Retinal pigment epithelial cell (primary cell): ENCODE results near the gene LINGO1.

ENCODE experiments used
- DNase-seq: peaks from one replicate; pipeline ENCODE4 v3.0.0-alpha.2; 2010; ENCODE audit warnings: low read depth
- H3K4me3 ChIP-seq: 2 replicates; pipeline ENCODE4 v1.5.1; 2011; ENCODE audit warnings: mild to moderate bottlenecking, low read length, control low read depth, moderate library complexity
- CTCF ChIP-seq: conservative IDR thresholded peaks from 2 replicates; pipeline ENCODE4 v1.5.1; 2011; ENCODE audit warnings: low read depth, low read length, control low read depth, inconsistent platforms

LINGO1 gene

GRCh38 chr15:77656294-77656693, 23.6 kb upstream of the LINGO1 start:
- TF ChIP-seq CTCF: no peak
- DNase-seq: no peak
- no peak overlapping the region for H3K4me3 ChIP-seq

GRCh38 chr15:77654975-77655374, 22.3 kb upstream of the LINGO1 start:
- no peak for DNase-seq
- peak; percentile 70 for TF ChIP-seq CTCF
- H3K4me3 ChIP-seq: no peak overlapping the region

GRCh38 chr15:77653832-77654480, 21.2 kb upstream of the LINGO1 start:
- DNase-seq: no peak
- no peak for TF ChIP-seq CTCF
- no peak overlapping the region for H3K4me3 ChIP-seq

GRCh38 chr15:77650265-77650664, 17.6 kb upstream of the LINGO1 start:
- no peak for DNase-seq
- TF ChIP-seq CTCF: peak; percentile 52
- H3K4me3 ChIP-seq: no peak overlapping the region

GRCh38 chr15:77649610-77650009, 16.9 kb upstream of the LINGO1 start:
- TF ChIP-seq CTCF: no peak
- no peak for DNase-seq
- no peak overlapping the region for H3K4me3 ChIP-seq

- TF ChIP-seq CTCF: no peak
Observed at GRCh38 chr15:77649017-77649416, 16.3 kb upstream of the LINGO1 start.

GRCh38 chr15:77647961-77648360, 15.2 kb upstream of the LINGO1 start:
- DNase-seq: no peak
- H3K4me3 ChIP-seq: no peak overlapping the region
- TF ChIP-seq CTCF: no peak

More at GRCh38 chr15:77649017-77649416, 16.3 kb upstream of the LINGO1 start:
- no peak for DNase-seq
- no peak overlapping the region for H3K4me3 ChIP-seq
